Fibroblast of peridontal ligament (primary cell): ENCODE measurements around the gene PLCH2.

Experiments used
- DNase-seq: peaks from one replicate; pipeline ENCODE4 v3.0.0-alpha.2; 2010; ENCODE audit errors: extremely low read depth

The PLCH2 gene

DNA sequence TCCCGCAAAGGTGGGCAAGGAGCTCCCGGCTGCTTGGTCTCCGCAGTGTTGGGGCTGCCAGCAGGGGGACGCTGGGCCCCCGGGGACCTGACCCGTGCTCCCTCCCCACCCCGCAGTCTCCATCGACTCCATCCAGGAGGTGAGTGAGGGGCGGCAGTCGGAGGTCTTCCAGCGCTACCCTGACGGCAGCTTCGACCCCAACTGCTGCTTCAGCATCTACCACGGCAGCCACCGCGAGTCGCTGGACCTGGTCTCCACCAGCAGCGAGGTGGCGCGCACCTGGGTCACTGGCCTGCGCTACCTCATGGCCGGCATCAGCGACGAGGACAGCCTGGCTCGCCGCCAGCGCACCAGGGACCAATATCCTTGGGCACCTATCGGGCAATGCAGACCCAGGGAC, 3.5 kb downstream of the PLCH2 start:
- no peak for DNase-seq

DNA sequence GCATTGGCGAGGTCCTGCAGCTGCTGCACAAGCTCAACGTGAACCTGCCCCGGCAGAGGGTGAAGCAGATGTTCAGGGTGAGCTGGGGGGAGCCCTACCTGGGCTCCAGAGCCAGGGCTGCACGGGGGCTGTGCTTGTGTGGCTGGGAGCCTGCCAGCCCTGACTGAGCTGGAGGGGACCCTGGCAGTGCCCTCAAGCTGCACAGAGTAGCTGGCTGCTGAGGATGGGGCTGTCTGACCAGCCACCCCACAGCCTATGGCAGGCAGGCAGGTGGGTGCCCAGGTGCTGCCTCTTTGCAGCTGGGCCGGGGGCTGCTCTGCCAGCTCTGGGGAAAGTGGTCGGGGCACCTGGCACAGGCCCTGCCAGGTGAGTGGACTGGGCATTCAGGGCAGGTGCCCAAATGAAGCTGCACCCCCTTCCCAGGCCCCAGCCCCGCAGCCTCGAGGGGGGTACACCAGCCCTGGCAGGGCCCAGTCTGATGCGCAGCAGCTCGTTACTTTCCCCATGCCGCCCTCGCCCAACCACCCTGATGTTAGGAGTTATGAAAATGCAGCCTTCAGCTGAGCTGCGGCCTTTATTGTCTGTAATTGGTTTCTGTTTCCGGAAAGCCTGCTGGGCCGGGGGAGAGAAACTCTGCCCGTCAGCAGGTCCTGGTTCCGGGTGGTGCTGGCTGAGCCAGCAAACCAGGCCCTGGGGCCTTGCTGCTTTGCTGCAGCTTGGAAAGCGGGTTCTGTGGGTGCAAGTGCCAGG, 4.3 kb downstream of the PLCH2 start:
- no peak for DNase-seq

DNA sequence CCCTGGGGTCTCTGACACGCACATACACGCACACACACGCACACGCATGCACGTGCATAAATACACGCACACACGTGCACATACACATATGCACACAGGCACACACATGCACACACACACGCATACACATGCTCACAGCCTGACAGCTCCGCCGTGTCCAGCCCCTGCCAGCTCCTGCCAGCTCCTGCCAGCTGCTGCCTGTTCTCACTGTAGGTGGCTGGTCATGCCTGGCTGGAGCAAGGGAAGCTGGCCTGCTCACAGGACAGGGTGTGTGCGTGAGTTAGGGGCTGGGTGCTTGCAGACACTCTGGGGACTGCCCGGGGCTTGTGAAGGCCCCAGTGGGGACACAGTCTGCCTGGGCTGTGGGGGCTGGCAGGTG, 4.9 kb downstream of the PLCH2 start:
- no peak for DNase-seq

DNA sequence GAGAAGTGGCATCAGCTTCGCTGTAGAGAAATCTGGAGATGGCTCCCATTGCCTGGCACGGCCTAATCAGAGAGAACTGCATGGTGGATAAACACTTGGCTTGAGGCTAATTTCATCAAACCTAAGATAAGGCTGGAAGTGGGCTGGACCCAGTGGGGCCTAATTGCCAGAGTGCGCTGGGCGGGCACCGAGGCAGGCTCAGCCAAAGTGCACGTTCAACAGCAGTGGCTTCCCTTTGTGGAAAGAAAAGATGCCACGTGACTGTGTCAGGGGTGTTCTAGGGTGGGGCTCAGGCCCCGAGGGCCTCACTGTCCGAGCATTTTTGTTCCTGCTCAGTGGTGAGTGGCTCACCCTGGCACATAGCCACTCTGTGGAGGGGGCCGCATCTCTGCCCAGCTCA, 5.8 kb downstream of the PLCH2 start:
- DNase-seq: no peak

DNA sequence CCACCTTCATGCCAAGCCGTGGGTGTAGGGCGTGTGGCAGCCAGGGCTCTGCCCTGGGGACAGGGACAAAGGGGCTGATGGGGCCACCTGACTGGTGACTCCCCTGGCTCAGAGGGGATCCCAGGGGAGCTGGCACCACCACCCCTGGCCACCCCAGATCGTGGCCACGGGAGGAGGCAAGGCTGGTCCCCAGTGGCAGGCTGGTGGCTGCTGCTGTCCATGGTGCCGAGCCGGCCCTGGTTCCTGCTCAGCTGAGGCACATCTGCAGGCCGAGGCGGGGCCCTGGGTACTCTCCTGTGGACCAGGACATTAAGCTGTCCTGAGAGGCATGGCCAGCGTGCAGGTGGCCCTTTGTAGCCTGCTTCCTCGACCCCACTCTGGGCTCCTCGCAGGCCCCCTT, 6.5 kb downstream of the PLCH2 start:
- no peak for DNase-seq

DNA sequence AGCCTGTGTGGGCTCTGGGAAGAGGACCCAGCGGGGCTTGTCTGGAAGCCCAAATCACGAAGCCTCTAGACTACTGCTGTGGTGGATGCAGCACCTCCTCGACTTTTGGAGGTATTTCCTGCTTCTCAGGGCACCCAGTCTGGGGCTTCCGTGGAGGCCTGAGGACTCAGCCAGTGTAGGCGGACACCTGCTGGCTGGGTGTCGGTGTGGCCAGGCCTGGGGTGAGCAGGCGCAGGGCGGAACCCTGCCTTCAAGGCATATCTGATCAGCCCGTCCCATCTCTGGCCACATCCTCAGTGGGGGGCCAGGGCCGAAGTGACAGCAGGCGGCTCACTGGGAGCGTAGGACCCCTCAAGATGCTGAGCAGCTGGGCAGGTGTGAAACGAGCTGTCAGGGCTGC, 6.9 kb downstream of the PLCH2 start:
- no peak for DNase-seq

DNA sequence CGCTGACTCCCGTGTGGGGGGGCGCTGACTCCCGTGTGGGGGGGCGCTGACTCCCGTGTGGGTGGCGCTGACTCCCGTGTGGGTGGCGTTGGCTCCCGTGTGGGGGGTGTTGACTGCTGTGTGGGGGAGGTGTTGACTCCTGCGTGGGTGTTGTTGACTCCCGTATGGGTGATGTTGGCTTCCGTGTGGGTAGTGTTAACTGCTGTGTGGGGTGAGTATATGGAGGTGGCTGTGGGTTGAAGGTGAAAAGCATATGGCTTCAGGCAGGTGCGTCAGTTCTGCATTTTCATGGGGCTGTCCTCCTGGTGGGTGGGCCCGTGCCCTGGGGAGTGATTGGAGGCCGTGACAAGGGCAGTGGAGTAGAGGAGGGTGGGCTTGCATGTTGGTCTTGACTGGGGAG, 7.9 kb downstream of the PLCH2 start:
- DNase-seq: no peak

DNA sequence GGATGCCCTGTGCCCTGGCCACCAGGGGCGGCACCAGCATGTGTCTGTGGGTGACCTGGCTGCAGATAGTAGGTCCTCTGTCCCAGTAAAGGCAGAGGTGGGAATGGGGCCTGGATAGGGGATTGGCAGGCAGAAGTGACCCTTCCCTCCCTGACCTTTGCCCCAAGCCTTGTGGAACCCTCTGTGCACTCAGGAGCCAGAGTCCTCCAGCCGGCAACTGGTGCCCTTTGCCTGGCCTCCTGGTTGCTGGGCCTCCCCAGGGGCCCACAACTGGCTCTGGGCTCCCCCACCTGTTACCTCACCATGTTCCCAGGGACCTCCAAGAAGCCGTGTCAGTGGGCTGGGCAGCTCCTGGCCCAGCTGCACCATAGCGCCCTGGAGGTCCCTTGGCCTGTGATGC, 10.0 kb downstream of the PLCH2 start:
- DNase-seq: no peak

DNA sequence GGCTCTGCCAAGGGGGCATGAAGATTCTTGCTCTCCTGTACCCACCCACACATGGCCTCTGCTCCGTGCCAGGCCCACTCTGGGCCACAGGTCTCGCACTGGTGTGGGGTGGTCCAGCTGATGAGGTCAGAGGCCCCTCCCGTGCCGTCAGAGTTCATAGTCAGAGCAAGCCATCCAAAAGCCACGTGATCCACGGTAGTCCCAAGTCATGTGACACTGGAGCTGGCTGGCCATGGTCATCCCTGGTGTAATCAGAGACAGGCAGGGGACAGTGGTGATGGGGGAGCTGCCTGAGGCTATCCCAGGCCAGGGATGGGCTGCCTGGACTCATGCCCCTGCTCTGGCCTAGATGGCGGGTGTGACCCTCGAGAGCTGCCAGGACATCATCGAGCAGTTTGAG, 10.5 kb downstream of the PLCH2 start:
- DNase-seq: no peak

DNA sequence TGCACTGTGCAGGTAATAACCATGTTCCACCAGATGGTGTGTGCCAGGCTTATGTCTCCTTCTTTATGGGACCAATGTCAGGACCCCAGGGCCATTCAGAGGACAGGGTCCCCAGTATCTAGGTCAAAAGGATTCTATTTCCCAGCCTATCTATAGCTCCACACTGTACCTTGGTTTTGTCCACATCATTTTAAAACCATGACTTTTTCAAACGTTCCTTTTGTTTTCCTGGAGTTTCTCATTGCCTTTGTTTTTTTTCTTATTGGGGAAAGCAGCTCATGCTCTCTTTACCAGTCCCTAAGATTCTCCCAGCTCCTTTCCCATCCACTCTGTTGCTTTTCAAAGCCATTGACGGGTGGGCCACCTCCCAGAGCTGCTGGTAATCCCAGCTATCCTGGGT, 12.6 kb downstream of the PLCH2 start:
- DNase-seq: no peak

DNA sequence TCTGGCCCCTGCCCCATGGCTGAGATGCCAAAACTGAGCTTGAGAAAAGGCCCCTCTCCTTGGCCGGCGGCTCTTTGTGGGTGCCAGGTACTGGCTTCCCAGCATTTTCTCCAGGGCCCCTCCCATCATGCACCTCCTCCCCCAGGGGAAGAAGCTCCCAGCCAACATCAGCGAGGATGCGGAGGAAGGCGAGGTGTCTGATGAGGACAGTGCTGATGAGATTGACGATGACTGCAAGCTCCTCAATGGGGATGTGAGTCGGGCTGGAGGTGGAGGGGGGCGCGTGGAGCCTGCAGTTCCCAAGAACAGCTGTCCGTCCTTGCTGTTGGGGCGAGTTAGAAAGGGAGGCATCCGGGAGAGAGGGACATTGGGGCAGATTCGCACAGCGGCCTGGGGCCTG, 13.5 kb downstream of the PLCH2 start:
- DNase-seq: no peak

DNA sequence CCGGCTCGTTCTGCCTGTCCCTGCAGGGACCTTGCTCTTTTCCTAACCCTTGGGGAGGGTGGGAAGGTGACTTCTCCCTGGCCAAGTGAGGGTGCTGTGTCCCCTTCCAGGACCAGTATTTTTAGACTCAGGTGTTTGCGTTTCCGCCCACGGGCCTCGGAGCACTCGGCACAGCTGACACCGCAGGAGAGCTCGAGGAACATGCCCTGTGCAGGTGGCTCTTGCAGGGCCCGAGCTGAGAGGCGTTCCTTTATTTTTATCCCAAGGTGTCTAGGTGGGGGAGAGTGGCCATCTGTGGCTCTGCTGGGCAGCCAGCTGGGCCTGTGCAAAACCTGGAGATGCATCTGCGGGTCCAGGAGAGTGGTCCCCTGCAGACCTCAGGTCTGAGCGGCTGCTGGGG, 16.0 kb downstream of the PLCH2 start:
- DNase-seq: no peak

DNA sequence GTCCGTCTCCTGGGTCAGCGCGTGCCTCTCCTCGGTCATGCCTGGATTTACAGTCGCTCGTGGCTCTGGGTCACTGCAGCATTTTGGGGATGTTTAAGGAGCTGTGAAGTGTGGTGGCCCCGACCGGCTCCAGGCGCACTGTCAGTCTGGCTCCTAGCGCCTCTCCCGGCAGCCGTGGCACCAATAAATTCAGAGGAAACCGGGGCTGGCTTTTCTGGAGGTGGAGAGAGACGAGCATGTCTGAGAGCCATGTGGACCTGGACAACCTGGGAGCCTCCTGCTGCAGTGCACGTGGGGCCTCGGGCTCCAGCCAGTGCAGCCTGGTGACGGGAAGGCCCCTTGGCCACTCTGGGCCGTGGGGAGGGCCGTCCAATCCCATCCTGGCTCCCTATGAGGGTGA, 17.1 kb downstream of the PLCH2 start:
- no peak for DNase-seq

DNA sequence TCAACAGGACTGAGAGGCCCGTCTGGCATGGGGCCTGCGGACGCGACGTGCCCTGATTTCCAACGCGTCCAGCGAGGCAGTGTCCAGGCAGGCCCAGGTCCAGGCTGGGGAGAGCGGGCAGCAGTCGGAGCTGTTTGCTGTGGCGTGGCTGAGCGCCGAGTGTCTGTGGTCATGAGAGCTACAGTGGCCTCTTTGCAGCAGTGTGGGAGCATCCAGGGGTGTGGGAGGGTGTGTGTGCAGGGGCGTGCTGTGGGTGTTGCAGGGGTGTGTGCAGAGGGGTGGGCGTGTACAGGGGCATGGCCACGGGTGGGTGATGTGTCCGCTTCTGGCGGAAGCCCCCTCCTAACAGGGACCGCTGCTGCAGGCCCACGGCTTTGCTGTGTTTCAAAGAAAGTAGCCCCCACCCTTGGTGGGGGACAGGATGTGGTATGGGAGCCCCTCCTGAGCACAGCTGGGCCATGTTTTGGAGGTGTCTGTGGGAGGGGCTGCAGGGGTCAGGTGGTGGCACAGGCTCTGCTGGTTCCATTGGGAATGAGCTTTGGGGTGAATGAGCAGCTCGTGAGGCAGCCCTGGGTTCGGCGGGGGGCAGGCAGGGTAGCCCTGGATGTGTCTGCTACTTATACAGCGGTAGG, 17.7 kb downstream of the PLCH2 start:
- no peak for DNase-seq

DNA sequence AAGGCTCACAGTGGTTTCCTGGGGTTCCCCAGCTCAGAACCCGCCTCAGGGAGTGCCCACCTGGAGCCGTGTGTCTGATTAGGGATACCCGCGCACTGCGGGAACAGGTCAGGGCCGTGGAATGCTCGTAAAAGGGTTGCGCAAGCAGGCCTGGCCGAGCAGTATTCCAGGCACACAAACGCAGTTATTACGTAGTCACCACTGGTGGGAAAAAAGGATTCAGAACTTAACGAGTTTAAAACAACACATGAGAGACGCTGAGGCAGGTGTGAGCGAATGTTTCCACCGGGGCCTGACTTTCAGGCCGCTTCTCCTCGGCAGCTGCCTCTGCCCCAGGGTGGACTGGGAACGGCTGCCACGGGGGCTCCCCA, 18.2 kb downstream of the PLCH2 start:
- DNase-seq: no peak

DNA sequence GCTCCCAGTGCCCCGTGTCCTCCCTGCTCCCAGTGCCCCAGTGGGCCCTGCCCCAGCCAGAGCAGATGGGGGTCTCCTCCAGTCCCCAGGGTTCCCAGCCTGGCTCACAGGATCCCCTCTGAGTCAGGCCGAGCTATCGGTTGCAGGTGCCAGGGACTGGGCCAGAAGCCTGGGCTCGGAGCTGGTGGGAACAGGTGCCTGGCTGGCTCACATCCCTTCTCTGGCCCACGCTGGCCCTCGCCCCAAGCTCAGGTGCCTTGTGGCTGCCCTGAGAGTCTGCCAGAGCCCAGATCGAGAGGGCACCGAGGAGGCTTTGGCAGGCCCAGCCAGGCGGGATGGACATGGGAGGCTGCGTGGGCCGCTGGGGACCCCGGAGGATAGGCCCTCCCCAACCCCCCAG, 18.9 kb downstream of the PLCH2 start:
- DNase-seq: no peak

DNA sequence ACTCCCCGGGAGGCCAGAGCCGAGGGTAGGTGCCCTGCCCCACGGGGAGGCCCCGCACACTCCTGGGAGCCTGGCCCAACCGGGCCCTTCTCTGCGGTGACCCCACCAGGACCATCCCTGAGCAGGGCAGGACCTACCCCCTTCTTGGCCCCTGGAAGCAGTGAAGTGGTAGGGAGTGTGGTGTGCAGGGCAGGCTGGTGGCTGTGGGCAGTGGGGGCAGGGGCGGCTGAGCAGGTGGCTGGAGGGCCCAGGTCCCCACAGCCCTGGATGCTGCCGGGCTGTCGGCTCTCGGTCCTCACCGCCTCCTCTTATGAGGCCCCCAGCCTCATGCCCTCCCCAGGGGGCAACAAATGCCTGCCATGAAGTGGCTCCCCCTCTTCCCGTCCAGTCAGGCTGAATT, 19.5 kb downstream of the PLCH2 start:
- no peak for DNase-seq

DNA sequence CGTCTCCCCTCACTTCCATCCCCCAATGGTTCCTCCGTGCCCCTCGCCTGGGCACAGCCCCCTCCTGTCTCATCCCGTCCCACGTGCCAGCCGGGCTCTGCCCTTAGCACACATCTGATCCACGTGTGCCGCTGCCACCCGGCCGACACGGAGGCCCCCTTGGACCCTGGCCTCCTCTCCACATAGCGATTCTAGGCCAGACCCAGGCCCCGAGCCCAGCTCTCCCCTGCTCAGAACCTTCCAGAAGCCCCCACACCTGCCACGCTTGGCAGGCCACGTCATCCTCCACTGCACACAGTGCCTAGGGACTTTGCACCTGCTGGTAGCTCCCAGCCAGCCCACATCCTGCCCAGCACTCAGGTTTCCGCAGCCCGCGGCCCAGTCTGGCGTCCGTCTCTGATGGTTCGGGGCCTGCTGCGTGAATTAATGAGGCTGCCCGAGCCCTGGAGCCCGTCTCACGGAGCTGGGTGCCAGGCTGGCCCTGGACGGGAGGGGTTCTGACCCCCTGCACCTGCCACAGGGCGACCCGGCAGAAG, 20.1 kb downstream of the PLCH2 start:
- no peak for DNase-seq

DNA sequence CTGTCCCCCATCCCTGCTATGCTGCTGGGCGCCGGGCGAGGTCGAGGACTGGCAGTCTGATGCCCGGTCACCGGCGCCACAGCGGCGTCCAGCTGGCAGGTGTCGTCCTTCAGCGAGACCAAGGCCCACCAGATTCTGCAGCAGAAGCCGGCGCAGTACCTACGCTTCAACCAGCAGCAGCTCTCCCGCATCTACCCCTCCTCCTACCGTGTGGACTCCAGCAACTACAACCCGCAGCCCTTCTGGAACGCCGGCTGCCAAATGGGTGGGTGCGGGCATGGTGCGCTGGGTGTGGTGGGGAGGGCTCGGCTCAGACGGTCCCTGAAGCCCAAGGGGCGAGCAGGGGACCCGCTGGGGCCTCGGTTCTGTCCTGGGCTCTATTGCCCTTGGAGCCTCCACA, 20.7 kb downstream of the PLCH2 start:
- no peak for DNase-seq

DNA sequence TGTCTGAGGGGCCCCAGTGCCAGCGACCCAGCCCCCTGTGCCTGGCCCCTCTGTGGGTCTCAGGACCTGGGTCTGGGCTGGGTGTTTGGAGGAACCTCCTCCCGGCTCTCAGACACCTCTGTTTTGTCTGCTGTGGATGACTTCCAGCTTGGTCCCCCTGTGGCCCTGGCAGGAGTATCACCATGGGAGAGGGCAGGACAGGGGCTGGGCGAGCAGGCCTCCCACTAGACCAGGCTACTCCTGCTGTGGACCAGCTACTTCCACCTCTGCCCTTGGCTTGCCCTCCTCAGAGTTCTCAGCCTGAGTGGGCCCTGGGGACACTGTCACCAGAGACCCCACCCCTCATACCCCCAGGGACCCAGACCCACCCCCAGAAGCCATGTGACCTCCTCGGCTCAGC, 21.8 kb downstream of the PLCH2 start:
- no peak for DNase-seq

DNA sequence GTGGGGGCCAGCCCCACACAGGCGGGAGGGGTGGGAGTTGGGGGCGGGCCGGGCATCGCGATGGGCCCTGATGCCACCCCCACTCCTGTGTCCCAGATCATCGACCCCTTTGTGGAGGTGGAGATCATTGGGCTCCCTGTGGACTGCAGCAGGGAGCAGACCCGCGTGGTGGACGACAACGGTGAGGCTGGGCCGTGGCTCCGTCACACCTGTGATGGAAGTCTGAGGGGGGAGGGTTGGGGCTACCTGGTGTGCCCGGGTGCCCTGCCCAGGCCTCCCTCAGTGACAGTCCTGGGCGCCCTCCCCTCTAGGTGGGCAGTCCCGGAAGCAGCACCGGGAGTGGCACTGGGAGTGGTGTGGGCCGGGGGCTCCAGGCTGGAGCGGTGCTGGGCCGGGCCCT, 22.6 kb downstream of the PLCH2 start:
- DNase-seq: no peak

DNA sequence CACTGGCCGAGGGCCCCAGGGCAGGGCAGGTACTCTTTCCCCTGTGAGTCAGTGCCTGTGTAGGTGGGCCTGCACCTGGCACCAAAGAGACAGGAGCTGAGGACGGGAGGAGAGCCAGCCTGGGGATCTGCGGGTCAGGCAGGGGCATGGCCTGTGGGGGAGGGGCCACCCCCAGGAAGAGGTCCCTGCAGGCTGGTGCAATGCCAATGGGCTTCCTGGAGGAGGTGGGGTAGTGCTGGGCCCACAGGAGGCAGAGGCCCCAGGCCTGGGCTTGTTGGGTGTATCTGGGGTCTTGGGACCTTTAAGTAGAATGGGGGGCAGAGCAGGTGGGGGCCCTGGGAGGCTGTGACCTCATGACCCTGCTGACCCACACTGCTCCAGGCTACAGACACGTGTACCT, 23.2 kb downstream of the PLCH2 start:
- no peak for DNase-seq

DNA sequence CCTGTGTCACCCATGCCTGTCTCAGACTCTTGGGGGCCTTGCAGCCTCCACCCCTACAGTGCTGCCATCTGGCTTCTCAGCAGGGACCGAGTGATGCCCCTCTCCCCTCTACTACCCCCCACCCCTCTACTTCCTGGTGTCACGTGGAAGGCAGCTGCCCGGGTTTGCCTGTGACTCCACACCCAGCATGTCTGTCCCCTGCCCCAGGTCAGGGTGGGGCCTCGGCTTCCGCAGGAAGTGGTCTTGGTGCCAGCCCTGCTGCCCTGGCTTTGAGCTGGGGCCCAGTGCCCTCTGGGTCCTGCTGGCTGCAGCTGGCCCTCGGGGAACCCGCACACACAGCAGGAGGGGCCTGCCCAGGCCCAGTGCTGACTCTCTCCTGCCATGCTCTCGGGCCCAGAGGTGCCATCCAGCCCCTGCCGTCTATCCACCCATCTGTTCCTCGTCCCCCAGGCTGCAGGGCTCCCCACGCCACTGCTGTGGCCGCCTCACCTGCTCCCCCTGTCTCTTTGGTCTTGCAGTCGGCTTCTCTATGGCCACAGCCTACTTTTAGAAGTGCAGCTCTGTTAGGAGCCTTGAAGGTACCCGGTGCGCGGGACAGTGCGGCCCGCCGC, 24.0 kb downstream of the PLCH2 start:
- DNase-seq: no peak
